Lung (tissue), 12 donors: Measurements from ENCODE around the gene CAPZA2. TPM values are rescaled to one million over a fixed set of nuclear protein-coding genes. Genes with fewer than 3 reads are reported as not detected.
A peak's percentile ranks its signal among the peaks of the same experiment; 100 is the strongest.

Source experiments
- ATAC-seq: fragments of 200-7000 bp; cut with Tn5 transposase; one replicate; pipeline ENCODE4 v1.9.1; 2020; ENCODE audit warnings: moderate number of reproducible peaks; ENCODE audit not compliant: insufficient read depth, low FRiP score
- DNase-seq, 3 donors: peaks; one replicate each; pipeline ENCODE4 v3.0.0-alpha.2; 2013 to 2017
- H3K27ac ChIP-seq, 2 donors: one replicate each; pipeline ENCODE4 v1.5.1; 2013; ENCODE audit warnings: mild to moderate bottlenecking in 2 of 2, moderate library complexity in 2 of 2, control low read depth in 1 of 2, inconsistent platforms in 1 of 2, low read depth in 1 of 2, low read length in 1 of 2
- H3K27me3 ChIP-seq, 3 donors: one replicate each; pipeline ENCODE4 v1.5.1; 2013; ENCODE audit warnings: low read length in 2 of 3; ENCODE audit not compliant: control insufficient read depth in 3 of 3, insufficient read depth in 3 of 3
- H3K36me3 ChIP-seq, 4 donors: one replicate each; pipeline ENCODE4 v1.5.1; 2013; ENCODE audit warnings: low read length in 4 of 4, mild to moderate bottlenecking in 1 of 4, moderate library complexity in 1 of 4; ENCODE audit not compliant: control insufficient read depth in 4 of 4, insufficient read depth in 4 of 4
- H3K4me1 ChIP-seq, 5 donors: one replicate each; pipeline ENCODE4 v1.5.1; 2013; ENCODE audit warnings: low read length in 5 of 5, mild to moderate bottlenecking in 2 of 5, moderate library complexity in 1 of 5; ENCODE audit not compliant: control insufficient read depth in 5 of 5, insufficient read depth in 5 of 5
- H3K4me3 ChIP-seq: one replicate; pipeline ENCODE4 v1.5.1; 2013; ENCODE audit warnings: mild to moderate bottlenecking, control low read depth, moderate library complexity
- H3K9ac ChIP-seq, 2 donors: one replicate each; pipeline ENCODE4 v1.5.1; 2013; ENCODE audit warnings: low read length in 2 of 2, control low read depth in 1 of 2; ENCODE audit not compliant: insufficient read depth in 1 of 2
- H3K9me3 ChIP-seq, 4 donors: one replicate each; pipeline ENCODE4 v1.5.1; 2013; ENCODE audit warnings: low read length in 3 of 4, mild to moderate bottlenecking in 1 of 4, moderate library complexity in 1 of 4; ENCODE audit not compliant: control insufficient read depth in 4 of 4, insufficient read depth in 3 of 4
- CTCF ChIP-seq: IDR thresholded peaks from 2 replicates; pipeline ENCODE4 v1.5.1; 2012; ENCODE audit warnings: mild to moderate bottlenecking; ENCODE audit errors: control extremely low read depth, extremely low read depth
- WGBS, 2 donors: extraction: QIAGEN DNeasy Blood & Tissue Kit; methylation state at CpG; one replicate each; pipeline ENCODE4 v1.1.7; 2013; 5-methylcytosine and 5-hydroxymethylcytosine counted together
- polyA plus RNA-seq, 2 donors: library from polyadenylated mRNA; stranded (reverse); fragments of 200-250 nt; gene quantifications; one replicate each; pipeline ENCODE4 v1.2.1, GENCODE V29; 2013
- total RNA-seq, 2 donors: library from RNA; depleted of rRNA in 1 of 2; stranded (reverse); fragments of >200 nt in 1 of 2; gene quantifications; one replicate each; pipeline ENCODE4 v1.2.1, GENCODE V29; 2014 to 2021
- donor health status: control.
- donor health status: control.
- donor health status: Bipolar disorder and iron deficiency.
- donor health status: healthy.
- donor health status: DM: yes; HTN: yes; CAD: no.

Gene CAPZA2
- total and polyA plus RNA-seq, 4 donors = 38.4 to 201 (median 162) TPM

- WGBS, 2 donors = 6 to 10% methylated on average over 25 of the region's 25 CpGs
- H3K4me1 ChIP-seq = peaks cover 5 to 31% (median 8%) of the 10 kb centered on the region in 5 donors
Observed at GRCh38 chr7:116952635-116953371, 90.4 kb downstream of the CAPZA2 start.

GRCh38 chr7:116953372-116953905 lies 91.1 kb downstream of the CAPZA2 start, which contains the start of gene ST7:
TSS of gene ST7 (plus strand) at chr7:116953501. CDS start at chr7:116953541, 40 bp downstream.
- TF ChIP-seq CTCF = no peak
- peak within 1 kb of the TSS; percentile 94 to 98 for H3K9ac ChIP-seq
- no peaks in the 10 kb centered on the region for H3K36me3 ChIP-seq
- H3K27ac ChIP-seq = peak within 1 kb of the TSS; percentile 99 to 100
- peak within 1 kb of the TSS; percentile 77 for H3K4me3 ChIP-seq
- no peaks in the 10 kb centered on the region for H3K27me3 ChIP-seq
- H3K4me1 ChIP-seq = peaks cover 5 to 31% (median 10%) of the 10 kb centered on the region in 5 donors
- no peaks in the 10 kb centered on the region for H3K9me3 ChIP-seq
- 0 to 1% methylated on average over 62 to 77 of the region's 77 CpGs for WGBS, 2 donors
- ATAC-seq = peak; percentile 62
- peak; percentile 79 to 82 (median 80) for DNase-seq

More at GRCh38 chr7:116952635-116953371, 90.4 kb downstream of the CAPZA2 start:
- DNase-seq (peak; percentile 81 to 83 (median 82)), ATAC-seq (no peak)
- H3K4me3 ChIP-seq = peak overlapping the region; percentile 77
- peak overlapping the region in 1 of 2 donors; percentile 76 for H3K9ac ChIP-seq
- no peak for TF ChIP-seq CTCF
- no peaks in the 10 kb centered on the region for H3K36me3 ChIP-seq
- H3K9me3 ChIP-seq = no peaks in the 10 kb centered on the region
- no peaks in the 10 kb centered on the region for H3K27me3 ChIP-seq
- peak overlapping the region; percentile 99 to 100 for H3K27ac ChIP-seq

DNA sequence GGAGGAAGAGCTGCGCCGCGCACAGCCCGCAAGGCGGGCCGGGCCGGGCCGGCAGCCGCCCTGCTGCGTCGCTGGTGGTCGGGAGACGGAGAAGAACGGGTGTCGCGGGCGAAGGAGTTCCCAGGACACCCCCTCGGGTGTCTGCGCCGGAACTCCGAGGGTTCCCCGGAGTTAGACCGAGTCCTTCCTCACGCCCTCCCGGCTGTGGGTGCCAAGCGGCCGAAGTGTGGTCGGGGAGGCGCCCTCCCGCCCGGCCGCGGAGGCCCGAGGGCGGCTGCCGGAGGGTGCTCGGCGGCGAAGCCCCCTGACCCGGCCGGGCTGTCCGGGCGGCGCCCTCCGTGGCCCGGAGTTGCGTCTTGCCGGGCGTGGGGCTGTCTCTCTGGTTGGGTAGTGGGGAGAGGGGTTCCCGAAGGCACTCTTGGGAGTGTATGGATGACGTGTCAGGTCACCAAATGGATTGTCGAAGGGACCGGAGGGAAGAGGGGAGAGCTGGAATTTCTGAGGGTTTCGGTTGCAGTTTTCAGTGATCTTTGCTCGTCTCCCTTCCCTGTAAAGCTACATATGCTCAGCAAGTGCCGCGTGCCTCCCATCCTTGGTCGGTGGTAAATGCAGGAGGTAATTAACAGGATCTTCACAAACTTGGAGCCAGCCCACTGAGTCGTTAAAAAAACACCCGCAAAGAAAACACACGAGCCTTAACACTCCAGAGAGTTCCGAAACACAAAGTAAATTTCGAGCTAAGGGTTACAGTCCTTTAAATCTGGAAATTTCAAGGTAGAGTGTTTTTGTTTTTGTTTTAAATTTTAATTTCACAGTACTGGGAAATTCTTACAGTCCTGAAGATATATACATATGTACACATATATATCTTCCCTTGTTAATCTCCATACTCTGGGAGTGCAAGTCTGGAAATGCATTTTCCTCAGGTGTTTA lies 91.8 kb downstream of the CAPZA2 start:
- ATAC-seq (peak; percentile 50), DNase-seq (peak; percentile 88 to 94 (median 94))
- H3K27me3 ChIP-seq = no peaks in the 10 kb centered on the region
- TF ChIP-seq CTCF = no peak
- peak overlapping the region; percentile 99 to 100 for H3K27ac ChIP-seq
- peak overlapping the region; percentile 77 for H3K4me3 ChIP-seq
- H3K9ac ChIP-seq = peak overlapping the region; percentile 94 to 98
- H3K9me3 ChIP-seq = no peaks in the 10 kb centered on the region
- peaks cover 3 to 31% (median 13%) of the 10 kb centered on the region in 5 donors for H3K4me1 ChIP-seq
- 1% methylated on average over 62 to 63 of the region's 63 CpGs for WGBS, 2 donors
- H3K36me3 ChIP-seq = no peaks in the 10 kb centered on the region
